Kidney epithelial cell (primary cell): ENCODE results near the gene MYOD1. TPM values are rescaled to one million over a fixed set of nuclear protein-coding genes. Genes with fewer than 3 reads are reported as not detected.
A peak's percentile ranks its signal among the peaks of the same experiment; 100 is the strongest.

Experiments used
- DNase-seq: peaks from one replicate; pipeline ENCODE4 v3.0.0-alpha.2; 2010; ENCODE audit warnings: low read depth
- H3K27me3 ChIP-seq: 2 replicates; pipeline ENCODE4 v1.6.0; 2011; ENCODE audit warnings: low read length; ENCODE audit not compliant: control insufficient read depth, insufficient read depth
- H3K36me3 ChIP-seq: 2 replicates; pipeline ENCODE4 v1.5.1; 2011; ENCODE audit warnings: low read length; ENCODE audit not compliant: control insufficient read depth, insufficient read depth
- H3K4me3 ChIP-seq: 2 replicates; pipeline ENCODE4 v1.5.1; 2011; ENCODE audit warnings: low read depth, mild to moderate bottlenecking, control low read depth, low read length
- CTCF ChIP-seq: IDR thresholded peaks from 2 replicates; pipeline ENCODE4 v1.5.1; 2011; ENCODE audit warnings: mild to moderate bottlenecking, moderate library complexity, low read length, control low read depth, inconsistent platforms; ENCODE audit not compliant: insufficient read depth, poor library complexity, severe bottlenecking
- total RNA-seq: library from RNA; depleted of rRNA; stranded (reverse); fragments of >200 nt; gene quantifications from 2 replicates; pipeline ENCODE4 v1.2.3, GENCODE V29; 2015

The MYOD1 gene
- total RNA-seq, 1 donor from 2014 or later: not detected

- TF ChIP-seq CTCF: peak; percentile 35
- DNase-seq: no peak
- Histone ChIP-seq H3K36me3 (no peaks in the 10 kb centered on the region), H3K4me3 (no peak overlapping the region), H3K27me3 (peaks cover 71% of the 10 kb centered on the region)
Observed at GRCh38 chr11:17722000-17722643, 2.8 kb downstream of the MYOD1 start.

- no peak overlapping the region for H3K4me3 ChIP-seq
- no peak for DNase-seq
- H3K36me3 ChIP-seq: no peaks in the 10 kb centered on the region
- peaks cover 55% of the 10 kb centered on the region for H3K27me3 ChIP-seq
- TF ChIP-seq CTCF: no peak
Observed at GRCh38 chr11:17724020-17724908, 4.9 kb downstream of the MYOD1 start.

GRCh38 chr11:17725174-17725573 is 5.8 kb downstream of the MYOD1 start:
- no peak for TF ChIP-seq CTCF
- Histone ChIP-seq H3K27me3 (peaks cover 45% of the 10 kb centered on the region), H3K4me3 (no peak overlapping the region), H3K36me3 (no peaks in the 10 kb centered on the region)
- DNase-seq: no peak

GRCh38 chr11:17730137-17730536 is 10.8 kb downstream of the MYOD1 start:
- no peak for TF ChIP-seq CTCF
- no peak for DNase-seq
- H3K36me3 ChIP-seq: no peaks in the 10 kb centered on the region
- peaks cover 33% of the 10 kb centered on the region for H3K27me3 ChIP-seq
- no peak overlapping the region for H3K4me3 ChIP-seq

GRCh38 chr11:17730608-17731462 is 11.5 kb downstream of the MYOD1 start:
- no peaks in the 10 kb centered on the region for H3K36me3 ChIP-seq
- peak; percentile 90 for TF ChIP-seq CTCF
- no peak overlapping the region for H3K4me3 ChIP-seq
- DNase-seq: no peak
- H3K27me3 ChIP-seq: peaks cover 35% of the 10 kb centered on the region
